Activated CD8-positive, alpha-beta memory T cell treated with anti-CD3 and anti-CD28 coated beads, Interleukin-2, amount 50 U/mL, for 1 hour (primary cell): ENCODE data around the gene NPAS2.
A peak's percentile ranks its signal among the peaks of the same experiment; 100 is the strongest.

Experiments
- DNase-seq: peaks from one replicate; pipeline ENCODE4 v3.0.0-alpha.2; 2020; ENCODE audit errors: extremely low read depth

NPAS2 gene

GRCh38 chr2:100989666-100990065 is 169.7 kb downstream of the NPAS2 start:
- DNase-seq, result no peak

GRCh38 chr2:100990166-100990565 is 170.2 kb downstream of the NPAS2 start:
- no peak for DNase-seq

GRCh38 chr2:100990650-100991403 is 170.9 kb downstream of the NPAS2 start:
- no peak for DNase-seq

- DNase-seq, result no peak
Observed at GRCh38 chr2:100991404-100991773, 171.4 kb downstream of the NPAS2 start.

GRCh38 chr2:100992262-100992661 is 172.3 kb downstream of the NPAS2 start:
- DNase-seq, result no peak

- DNase-seq, result no peak
Observed at GRCh38 chr2:100993294-100993693, 173.4 kb downstream of the NPAS2 start.

- no peak for DNase-seq
Observed at GRCh38 chr2:100995309-100996075, 175.6 kb downstream of the NPAS2 start.

GRCh38 chr2:100997509-100998234 is 177.7 kb downstream of the NPAS2 start:
- DNase-seq, result no peak

GRCh38 chr2:100998235-100998573 is 178.3 kb downstream of the NPAS2 start:
- DNase-seq, result no peak

GRCh38 chr2:100999995-101000394 is 180.1 kb downstream of the NPAS2 start:
- DNase-seq, result no peak

- peak; percentile 91 for DNase-seq
Observed at GRCh38 chr2:101001691-101002561, 182.0 kb downstream of the NPAS2 start, which contains the start of gene RPL31. TSS of gene RPL31 (plus strand) at chr2:101002289. CDS start at chr2:101002702, 413 bp downstream.

GRCh38 chr2:101002562-101003277 is 182.8 kb downstream of the NPAS2 start:
- no peak for DNase-seq

- no peak for DNase-seq
Observed at GRCh38 chr2:101003278-101003775, 183.4 kb downstream of the NPAS2 start.

GRCh38 chr2:101004620-101005325 is 184.8 kb downstream of the NPAS2 start:
- DNase-seq, result no peak

- no peak for DNase-seq
Observed at GRCh38 chr2:101006065-101006715, 186.3 kb downstream of the NPAS2 start.

GRCh38 chr2:101007415-101008345 is 187.7 kb downstream of the NPAS2 start:
- no peak for DNase-seq

- DNase-seq, result no peak
Observed at GRCh38 chr2:101011152-101011551, 191.2 kb downstream of the NPAS2 start.

GRCh38 chr2:101012054-101012705 is 192.2 kb downstream of the NPAS2 start:
- DNase-seq, result no peak
